Right renal cortex interstitium (tissue), 3 donors: ENCODE data around the gene SH3GL3. TPM values are rescaled to one million over a fixed set of nuclear protein-coding genes. Genes with fewer than 3 reads are reported as not detected.

Experiments
- DNase-seq, 3 donors: peaks; one replicate each; pipeline ENCODE4 v3.0.0-alpha.2; 2013; ENCODE audit warnings: low read depth in 3 of 3, low spot score in 2 of 3
- polyA plus RNA-seq, 3 donors: library from polyadenylated mRNA; unstranded; fragments of 120-200 nt; gene quantifications; one replicate each; pipeline ENCODE4 v1.2.1, GENCODE V29; 2013; ENCODE audit not compliant: insufficient read length in 3 of 3

SH3GL3 gene
- polyA plus RNA-seq, 3 donors: 9.4 to 13.6 (median 11.3) TPM

DNA sequence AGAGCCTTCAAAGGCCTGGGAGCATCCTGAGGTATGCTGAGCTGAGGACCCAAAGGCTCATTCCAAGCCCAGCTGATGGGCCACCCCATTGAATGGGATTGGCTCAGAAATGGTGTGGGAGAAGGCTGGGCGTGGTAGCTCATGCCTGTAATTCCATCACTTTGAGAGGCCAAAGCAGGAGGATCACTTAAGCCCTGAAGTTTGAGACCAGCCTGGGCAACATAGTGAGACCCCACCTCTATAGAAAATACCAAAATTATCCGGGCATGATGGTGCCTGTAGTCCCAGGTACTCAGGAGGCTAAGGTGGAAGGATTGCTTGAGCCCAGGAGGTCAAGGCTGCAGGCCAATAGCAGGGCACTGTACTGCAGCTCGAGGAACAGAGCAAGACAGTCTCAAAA, 163.0 kb downstream of the SH3GL3 start:
- no peak for DNase-seq

DNA sequence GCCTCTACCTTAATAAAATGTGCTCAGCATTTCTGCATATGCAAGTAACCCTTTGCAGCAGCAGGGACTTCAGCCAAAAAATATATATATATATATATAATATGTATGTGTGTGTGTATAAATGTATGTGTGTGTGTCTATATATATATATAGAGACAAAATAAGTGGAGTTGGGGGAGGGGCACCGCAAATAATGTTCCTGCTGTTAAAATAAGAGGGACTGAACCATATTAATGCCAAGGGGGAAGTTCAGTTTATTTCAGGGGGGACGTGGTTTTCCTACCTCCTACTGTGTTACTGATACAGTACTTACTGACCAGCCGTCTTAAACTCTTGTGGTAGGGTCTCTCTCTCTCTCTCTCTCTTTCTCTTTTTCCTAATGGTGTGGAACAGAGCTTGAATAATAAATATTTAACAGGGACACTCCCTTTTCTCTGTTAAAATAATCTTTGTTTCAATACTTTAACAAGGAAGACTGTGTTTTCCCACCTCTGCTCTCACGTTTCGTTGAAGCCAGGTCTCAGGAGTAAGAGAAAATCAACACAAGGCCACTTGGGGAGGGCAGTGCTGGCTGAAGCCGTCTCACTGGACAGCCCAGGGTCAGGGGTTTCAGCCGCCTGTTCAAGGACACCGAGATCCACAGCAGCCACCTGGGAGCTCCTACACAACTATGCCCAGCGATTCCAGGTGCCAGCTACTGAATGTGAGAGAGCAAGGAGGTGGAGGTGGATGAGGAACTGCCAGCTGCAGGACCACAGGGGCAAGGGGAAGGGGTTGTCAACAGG, 164.0 kb downstream of the SH3GL3 start:
- DNase-seq: peak in 1 of 3 donors; percentile 7

DNA sequence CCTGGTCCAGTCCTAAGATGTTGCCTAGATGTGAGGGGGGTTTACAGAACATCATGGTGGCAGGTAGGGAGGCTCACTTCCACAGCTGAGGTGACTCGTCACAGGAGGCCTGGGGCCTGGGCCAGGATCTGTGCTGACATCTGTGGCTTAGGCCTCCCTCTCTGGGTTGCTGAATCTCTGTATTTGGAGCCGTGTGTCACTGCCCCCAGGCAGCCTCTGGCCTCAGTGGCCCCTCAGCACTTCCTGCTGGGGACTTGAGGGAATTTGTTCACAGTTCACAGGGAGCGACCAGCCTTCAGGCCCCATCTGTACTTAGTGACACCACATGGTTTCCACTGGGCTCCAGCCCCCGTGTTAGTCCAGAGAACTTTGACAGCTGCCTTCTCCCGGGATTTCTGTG, 165.1 kb downstream of the SH3GL3 start:
- DNase-seq: no peak

DNA sequence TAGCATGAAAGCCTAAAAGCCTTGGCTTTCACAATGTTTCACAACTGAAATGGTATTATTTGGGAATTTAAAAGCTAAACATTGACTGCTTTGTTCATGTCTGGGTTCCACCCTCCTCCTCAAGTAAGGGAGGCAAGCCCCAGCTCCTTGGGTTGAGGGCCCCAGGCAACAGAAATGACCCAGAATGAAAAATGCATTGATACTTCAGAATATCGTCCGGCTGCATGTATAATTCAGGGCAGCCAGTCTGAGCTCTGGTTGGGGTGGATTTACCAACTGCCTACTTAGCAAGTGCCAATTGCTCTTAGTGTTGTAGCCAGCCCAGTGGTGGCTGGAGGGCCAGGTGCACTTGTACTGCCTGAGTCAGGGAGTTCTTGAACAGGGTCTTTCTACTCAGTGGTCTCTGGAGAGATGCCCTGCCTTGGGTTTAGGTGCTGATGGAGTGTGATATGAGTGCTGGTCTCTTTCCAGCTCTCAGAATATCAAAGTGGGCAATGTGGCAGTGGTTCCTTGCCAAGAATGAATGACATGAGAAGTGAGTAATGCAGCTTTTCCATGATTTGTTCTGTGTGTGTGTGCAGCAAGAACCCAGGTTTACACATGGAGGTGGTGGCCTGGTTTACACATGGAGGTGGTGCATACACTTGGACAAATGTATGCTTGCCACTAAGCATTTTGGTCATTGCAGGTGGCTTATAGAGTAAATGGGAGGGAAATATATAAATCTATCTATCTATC, 165.9 kb downstream of the SH3GL3 start:
- no peak for DNase-seq

DNA sequence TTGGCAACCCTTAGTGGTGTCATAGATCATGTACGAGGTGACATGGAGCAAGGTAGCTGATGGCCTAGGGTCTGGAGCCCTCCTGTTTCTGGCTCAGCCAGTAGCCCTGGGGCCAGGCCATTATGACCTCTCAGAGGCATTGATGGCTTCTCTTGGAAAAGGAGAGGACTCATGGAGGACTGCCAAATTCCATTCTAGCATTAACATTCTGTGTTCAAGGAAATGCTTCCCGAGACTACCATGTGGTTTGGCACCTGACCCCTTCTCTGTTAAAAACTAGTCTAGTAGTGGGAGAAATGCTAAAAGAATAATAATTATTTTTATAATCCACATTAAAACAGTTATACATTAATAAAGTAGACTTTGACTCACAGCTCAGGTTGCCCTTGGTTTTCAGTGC, 166.6 kb downstream of the SH3GL3 start:
- no peak for DNase-seq

DNA sequence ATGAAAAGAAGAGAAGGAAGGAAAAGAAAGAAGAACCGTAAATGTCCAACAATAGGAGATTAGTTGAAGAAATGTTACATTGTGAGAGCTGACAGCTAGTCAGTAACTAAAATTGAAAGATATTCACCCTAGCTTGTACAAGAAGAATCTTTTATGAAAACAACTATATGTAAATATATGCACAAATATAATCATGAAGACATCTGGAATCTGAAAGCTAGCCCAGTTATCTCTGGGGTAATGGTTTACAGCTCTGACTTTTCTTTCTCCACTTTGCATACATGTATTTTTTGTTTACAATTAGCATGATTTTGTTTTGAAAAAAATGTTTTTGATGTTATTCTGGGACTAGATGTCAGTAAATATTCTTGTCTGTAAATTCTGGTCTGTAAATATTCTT, 169.7 kb downstream of the SH3GL3 start:
- DNase-seq: no peak

DNA sequence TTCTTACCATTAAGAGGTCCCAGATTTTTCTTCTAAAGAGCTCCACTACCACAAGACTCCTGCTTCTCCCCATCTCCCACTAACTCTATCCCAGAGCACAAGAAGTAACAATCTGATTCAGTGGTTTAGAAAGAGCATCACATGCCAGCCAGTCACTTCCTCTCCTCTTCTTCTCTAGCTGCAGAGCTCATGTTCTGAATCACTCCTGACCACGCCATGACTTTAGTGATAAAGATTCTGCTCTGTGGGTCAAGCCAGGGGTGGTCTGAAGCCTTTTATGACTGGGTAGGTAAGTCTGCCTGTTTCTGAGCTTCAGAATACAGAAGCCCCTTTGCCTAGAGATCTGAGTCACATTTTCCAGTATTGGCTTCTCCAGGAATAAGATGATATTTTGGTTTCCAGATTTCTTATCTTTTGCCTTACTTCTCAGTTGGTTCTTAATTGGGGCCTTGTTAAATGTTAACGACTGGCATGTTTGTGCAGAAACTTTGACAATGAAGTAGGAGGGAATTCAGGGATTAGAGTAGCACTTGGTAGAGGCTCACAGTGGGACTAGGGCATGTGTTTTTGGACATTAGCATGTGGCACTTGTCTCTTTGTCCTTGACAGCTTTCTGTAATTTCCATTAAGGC, 179.1 kb downstream of the SH3GL3 start:
- DNase-seq: no peak

DNA sequence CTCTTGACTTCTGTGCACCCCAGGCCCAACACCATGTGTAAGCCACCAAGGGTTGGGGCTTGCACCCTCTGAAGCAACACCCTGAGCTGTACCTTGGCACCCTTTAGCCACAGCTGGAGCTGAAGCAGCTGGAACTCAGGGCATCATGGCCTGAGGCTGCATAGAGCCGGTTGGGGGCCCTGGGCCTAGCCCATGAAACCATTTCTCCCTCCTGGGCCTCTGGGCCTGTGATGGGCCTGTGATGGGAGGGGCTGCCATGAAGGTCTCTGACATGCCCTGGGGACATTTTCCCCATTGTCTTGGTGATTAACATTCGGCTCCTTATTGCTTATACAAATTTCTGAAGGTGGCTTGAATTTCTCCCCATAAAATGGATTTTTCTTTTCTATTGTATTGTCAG, 184.4 kb downstream of the SH3GL3 start:
- no peak for DNase-seq

DNA sequence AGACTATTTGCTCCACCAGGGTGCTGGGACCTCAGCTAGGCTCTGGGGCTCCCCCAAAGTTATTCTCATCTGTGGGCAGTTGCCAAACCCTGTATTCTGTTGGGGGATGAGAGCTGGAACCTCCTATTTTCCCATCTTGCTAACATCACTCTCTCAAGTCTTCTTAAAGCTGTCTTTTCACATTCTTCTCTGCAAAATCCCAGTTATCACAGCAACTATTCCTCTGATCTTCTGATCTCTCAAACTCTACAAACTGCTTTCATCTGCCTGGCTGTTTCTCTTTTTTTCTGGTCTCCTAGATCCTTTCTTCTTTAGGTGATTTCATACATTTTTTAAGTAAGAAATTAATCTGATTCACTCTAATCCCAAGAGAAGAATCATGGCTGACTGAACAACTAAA, 196.1 kb downstream of the SH3GL3 start:
- no peak for DNase-seq

DNA sequence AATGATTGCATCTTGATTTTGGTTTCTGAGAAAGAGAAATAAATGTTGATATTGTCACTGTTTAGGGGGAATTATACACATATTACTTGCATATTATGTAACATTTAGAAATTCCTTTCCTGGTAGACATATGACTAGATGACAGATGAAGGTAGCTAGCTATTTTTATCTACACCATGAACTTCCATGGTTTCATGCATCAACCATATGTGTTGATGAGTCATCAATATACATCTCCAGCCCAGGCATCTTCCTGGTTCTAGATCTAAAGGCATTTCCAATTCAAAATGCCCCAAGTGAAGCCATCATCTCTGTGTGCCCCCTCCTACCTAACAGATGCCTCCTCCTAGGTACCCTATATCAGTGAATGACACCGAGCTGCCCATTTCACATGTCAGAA, 197.3 kb downstream of the SH3GL3 start:
- no peak for DNase-seq

DNA sequence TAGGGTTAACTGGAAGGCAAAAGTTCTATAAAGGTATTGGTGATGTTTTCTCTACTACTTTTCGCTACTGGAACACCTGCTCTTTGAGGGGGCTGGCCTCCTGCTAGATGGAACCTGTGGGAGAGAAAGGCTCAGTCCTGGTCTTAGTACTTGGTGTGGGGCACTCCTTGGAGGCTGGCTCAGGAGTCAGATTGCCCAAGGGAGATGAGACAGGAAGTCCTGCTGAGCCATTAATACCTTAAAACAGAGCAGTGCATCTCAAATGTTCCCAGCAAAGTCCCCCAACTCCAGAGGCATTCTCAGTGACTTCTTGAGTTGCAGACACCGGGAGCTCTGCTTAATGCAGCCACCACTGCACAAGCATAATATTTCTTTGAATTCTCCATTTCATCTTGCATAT, 203.7 kb downstream of the SH3GL3 start:
- DNase-seq: no peak

DNA sequence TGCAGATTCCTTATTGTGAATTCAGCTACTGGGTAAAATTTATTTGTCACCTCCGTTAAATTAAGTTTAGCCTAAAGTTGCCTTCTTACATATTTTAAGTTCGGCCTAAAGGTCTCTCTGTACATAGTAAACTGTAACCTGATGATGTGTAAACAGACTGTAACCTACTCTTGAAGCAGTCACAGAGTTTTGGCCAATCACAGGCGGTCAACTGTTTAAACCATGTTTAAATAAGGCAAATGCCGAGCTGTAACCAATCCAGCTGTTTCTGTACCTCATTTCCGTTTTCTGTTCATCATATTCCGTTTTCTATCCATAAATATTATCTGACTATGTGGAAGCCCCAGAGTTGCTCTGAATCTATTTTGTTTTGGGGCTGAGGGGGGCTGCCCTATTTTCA, 204.4 kb downstream of the SH3GL3 start:
- DNase-seq: no peak

DNA sequence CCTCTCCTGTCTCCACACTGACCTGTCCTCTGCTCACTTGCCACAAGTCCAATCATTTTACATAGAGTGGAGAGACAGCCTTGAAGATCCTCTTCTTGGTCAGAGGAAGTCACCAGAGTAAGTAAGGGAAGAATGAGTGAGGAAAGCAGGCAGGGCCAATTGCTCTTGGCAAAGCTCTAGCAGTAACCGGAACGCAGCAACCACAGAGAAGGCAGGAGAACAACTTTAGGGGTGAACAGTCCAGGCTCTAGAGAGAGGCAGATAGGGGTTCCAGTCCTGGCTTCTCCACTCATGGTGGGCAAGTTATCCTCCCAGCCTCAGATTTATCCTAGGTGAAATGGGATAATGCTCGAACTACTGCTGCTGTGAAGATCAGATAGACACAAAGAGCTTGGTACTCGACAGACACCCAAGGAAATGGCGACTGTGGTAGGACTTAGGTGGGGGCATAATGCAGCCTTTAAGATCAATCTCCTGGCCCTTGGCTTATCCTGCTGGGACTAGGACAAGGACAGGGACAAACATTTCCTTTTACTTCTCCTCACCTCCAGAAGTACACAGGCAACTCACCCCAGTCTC, 205.6 kb downstream of the SH3GL3 start:
- DNase-seq: no peak

DNA sequence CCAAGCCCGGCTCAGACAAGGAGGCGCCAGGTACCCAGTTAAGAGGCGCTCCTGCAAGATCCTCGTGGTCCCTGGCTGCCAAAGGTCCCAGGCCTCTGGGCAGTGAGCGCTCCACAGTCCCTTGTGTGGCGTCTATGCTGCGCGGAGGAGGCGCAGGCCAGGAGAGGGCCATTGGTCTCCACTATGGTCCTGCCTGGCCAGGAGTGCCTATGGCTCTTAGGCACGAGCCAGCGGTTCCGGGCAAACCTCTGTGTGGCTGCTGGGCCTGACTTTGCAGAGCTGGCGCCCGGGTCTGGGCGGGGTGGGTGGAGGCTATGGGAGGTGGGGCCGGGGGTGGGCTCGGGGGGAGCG, 206.1 kb downstream of the SH3GL3 start:
- peak in 1 of 3 donors; percentile 3 for DNase-seq

DNA sequence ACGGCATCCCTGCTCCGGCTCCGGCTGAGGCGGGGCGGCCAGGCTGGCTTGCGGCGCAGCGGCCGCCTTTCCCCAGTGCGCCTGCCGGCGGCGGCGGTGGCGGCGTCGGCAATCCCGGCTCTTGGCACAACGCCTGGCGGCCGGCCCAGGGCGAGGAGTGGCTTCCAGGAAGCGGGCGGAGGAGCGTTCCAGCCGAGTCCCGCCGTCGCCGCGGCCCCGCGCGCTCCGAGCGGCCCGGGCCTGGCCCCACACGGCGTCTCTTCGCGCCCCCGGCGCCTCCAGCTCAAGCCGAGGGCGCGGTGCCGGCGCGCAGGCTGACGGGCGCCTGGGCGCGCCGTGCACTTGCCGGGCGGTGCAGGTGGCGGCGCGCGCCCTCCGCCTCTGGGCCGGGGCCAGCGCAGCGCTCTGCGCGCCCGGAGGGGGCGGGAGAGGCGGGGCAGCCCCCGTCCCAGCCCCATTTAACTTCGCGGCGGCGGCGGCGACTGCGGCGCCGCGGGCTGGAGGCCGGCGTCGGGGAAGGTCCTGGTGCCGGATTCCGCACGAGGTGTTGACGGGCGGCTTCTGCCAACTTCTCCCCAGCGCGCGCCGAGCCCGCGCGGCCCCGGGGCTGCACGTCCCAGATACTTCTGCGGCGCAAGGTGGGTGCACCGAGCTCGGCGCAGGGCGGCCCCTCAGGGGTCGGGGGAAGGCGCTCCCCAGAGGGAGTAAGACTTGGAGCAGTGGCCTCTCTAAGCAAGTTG, 206.7 kb downstream of the SH3GL3 start, which contains the start of gene ADAMTSL3:
Gene ADAMTSL3, plus strand, starts transcription at position 485 of the 740 bp plus-strand sequence. CDS start 1,639 bp downstream, outside the sequence.
- peak in 1 of 3 donors; percentile 41 for DNase-seq

DNA sequence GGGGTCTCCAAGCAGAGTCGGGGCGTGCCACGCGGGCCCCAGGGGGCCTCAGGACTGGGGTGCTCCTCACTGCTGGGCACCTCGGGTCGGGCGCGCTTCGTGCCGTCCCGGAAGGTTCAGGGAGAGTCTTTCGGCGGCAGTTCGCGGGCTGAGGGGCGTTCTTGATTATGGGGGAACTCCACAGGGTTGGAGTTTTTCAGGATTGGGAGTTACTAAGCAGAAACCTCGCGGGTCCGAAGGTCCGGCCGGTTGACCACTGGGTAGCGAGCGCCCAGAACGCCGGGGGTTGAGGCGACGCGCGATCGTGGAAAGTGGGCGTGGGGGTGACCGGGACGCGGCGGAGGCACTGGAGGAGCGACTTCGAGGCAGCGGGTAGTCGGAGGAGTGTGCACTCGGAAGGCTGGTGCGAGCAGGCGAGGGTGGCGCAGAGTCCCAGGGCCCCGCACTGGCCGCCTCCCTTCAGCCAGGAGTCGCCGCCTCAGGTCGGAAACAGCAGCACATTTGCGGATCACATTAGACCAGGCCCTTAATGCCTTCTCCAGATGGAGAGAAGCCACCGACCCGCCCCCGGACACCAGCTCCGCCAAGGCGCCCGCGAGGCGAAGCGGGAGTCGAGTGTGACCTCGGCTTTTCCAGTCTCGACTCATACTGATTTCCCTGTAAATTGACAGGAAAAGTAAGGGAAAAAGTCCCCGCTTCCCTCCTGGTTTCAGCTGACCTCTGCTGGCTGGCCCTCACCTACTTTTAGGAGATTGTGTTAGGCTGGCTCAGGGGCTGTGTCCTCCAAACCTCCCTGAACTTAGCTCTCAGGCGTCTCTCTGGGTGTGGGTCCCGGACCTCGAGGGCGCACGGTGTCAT, 207.5 kb downstream of the SH3GL3 start:
- DNase-seq: peak in 1 of 3 donors; percentile 4

DNA sequence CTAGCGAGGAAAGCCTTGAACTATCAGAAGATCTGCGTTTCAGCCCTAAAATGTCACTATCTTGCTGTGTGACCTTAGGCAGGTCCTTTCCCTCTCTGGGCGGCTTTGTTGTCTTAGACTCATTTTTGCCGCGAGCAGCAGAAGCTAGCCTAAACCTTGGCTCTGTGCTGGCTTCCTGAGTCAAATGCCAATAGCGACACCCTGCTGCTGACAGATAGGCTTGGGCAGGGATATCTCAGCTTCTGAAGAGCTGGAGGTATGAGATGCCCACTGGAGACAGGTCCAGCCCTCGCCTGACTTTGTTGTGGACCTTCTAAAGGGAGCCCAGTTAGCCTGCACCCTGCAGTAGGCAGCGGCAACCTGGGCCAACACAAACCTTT, 208.1 kb downstream of the SH3GL3 start:
- no peak for DNase-seq

DNA sequence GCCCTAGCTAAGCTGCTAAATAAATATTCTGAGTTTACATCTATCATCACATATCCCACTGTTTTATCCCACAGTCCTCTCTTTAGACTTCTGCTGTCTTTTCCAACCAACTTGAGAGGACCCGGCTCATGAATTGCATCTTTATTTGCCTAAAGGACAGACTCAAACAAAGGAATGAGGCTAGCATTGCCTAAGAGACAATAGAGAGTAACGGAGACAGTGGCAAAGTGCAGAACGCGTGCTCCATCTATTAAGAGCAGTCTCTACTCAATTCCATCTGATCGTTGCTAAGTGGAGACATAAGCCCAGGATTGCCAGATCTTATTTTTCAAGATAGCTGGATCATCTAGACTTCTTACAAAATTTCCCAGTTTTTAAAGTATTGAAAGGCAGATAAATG, 209.1 kb downstream of the SH3GL3 start:
- DNase-seq: no peak

DNA sequence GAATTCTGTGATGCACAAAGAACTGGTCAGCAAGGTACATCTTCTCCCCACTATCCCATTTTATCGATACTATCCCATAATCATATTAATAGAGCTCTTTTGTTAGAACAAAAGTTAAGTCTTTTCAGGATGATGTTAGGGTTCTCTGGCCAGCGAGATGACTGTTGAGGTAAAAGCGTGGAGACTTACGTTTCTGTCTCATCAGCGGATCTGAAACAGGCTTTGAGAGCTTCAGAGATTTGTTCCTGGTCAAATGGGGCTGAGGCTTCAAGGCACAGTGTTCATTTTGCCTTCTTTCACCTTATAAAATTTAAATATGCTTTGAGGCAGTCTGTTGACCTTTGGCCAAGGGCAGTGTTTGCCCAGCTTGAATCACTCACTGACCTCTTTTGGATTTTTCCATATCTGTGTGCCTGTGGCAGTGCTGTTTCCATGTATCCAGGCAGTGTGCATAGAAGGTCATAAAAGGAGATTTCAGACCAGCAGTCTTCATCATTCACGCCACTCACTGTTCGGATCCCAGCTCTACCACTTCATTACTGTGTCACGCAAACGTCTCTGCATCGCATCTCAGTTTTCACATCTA, 209.9 kb downstream of the SH3GL3 start:
- no peak for DNase-seq
